GM21723 (cell line): ENCODE data around the gene CCDC18.
"Not testable (repeated sequence)": the region's sequence is repeated elsewhere in the genome, so short reads cannot be mapped to it uniquely, and the experiment has no call there.

Experiments
- ATAC-seq: cut with Tn5 transposase; IDR thresholded peaks from one replicate; pipeline ENCODE4 v1.9.1; 2021; ENCODE audit warnings: mild to moderate bottlenecking, moderate library complexity; ENCODE audit not compliant: unreplicated experiment

The CCDC18 gene, protein sequence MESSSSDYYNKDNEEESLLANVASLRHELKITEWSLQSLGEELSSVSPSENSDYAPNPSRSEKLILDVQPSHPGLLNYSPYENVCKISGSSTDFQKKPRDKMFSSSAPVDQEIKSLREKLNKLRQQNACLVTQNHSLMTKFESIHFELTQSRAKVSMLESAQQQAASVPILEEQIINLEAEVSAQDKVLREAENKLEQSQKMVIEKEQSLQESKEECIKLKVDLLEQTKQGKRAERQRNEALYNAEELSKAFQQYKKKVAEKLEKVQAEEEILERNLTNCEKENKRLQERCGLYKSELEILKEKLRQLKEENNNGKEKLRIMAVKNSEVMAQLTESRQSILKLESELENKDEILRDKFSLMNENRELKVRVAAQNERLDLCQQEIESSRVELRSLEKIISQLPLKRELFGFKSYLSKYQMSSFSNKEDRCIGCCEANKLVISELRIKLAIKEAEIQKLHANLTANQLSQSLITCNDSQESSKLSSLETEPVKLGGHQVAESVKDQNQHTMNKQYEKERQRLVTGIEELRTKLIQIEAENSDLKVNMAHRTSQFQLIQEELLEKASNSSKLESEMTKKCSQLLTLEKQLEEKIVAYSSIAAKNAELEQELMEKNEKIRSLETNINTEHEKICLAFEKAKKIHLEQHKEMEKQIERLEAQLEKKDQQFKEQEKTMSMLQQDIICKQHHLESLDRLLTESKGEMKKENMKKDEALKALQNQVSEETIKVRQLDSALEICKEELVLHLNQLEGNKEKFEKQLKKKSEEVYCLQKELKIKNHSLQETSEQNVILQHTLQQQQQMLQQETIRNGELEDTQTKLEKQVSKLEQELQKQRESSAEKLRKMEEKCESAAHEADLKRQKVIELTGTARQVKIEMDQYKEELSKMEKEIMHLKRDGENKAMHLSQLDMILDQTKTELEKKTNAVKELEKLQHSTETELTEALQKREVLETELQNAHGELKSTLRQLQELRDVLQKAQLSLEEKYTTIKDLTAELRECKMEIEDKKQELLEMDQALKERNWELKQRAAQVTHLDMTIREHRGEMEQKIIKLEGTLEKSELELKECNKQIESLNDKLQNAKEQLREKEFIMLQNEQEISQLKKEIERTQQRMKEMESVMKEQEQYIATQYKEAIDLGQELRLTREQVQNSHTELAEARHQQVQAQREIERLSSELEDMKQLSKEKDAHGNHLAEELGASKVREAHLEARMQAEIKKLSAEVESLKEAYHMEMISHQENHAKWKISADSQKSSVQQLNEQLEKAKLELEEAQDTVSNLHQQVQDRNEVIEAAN (N-terminal part only)

GRCh38 chr1:93180723-93181613 lies at the start of gene CCDC18:
Gene CCDC18, plus strand, starts transcription at chr1:93180724. Its CDS starts 2,638 bp downstream, at chr1:93183362.
- peak; percentile 19 for ATAC-seq

DNA sequence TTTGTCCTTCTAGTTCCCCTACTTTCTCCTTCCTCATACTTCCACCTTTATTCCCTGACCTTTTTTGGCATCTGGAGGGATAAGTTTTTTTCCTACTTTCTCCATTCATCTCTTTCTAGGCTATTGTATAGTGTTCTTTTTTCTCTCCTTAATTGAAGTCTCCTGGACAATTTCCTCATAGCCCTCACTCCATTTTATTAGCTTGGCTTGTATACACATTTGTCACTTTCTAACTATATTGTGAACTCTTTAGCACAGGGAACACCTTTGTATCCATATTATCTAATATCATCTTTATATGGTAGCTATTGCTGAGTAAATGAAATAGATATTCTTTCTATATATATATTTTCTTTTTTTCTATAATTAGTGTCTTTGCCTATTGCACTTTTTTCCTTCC lies 47.9 kb upstream of the CCDC18 start:
- no peak for ATAC-seq

GRCh38 chr1:93136445-93136844 lies 44.1 kb upstream of the CCDC18 start:
- ATAC-seq: no peak

DNA sequence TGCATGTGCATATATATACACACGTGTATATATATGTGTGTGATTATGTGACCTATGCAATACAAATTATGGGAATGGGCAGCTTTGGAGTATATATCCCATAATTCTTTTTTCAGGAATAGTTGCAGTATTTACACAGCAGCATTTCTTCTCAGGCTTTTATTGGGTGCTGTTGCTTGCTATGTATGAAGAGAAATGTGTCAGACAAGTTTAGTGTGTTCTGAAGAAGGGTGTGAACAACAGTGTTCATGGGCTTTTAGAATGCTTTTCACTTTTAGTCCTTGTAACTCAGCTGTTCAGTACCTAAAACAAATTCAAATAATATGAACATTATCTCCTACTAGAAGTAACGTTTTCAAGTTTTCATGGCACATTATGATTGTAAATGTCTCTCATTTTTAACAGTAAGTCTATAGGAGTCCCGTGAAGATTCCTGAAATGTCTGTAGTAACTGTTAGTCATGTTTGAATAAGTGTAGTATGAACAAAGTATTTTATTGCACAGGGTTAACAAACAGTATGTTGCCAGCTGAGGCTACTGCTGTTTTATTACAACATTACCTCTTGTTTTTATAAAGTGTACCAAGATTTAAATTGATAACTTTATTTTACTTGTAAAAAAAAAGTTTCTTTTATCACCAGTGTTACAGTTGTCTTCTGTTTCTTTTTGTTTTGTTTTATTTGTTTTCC lies 42.8 kb upstream of the CCDC18 start:
- no peak for ATAC-seq

- ATAC-seq: no peak
Measured at GRCh38 chr1:93140106-93140505, 40.4 kb upstream of the CCDC18 start.

GRCh38 chr1:93142161-93142560 lies 38.4 kb upstream of the CCDC18 start:
- ATAC-seq: no peak

- no peak for ATAC-seq
Measured at GRCh38 chr1:93143136-93143535, 37.4 kb upstream of the CCDC18 start.

GRCh38 chr1:93143769-93144168 lies 36.8 kb upstream of the CCDC18 start:
- no peak for ATAC-seq

GRCh38 chr1:93148001-93148400 lies 32.5 kb upstream of the CCDC18 start:
- no peak for ATAC-seq

DNA sequence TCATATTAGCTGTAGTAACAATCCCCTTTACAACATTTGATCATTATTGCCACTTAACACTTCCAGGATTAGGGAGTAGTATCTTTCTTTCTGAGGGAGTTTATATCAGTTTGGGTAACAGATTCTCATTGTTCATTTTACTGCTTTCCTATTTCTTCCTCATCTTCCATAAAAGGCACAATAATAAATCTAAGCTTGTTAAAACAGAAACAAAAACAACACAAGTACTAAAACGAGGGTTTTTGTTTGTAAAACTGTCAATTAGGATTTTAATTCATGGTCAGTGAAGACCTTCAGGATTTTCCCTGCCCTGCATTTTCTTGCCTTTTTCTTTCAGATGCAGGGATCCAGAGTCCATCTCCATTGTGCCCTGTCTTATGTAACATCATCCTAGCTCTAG lies 29.8 kb upstream of the CCDC18 start:
- ATAC-seq: no peak

DNA sequence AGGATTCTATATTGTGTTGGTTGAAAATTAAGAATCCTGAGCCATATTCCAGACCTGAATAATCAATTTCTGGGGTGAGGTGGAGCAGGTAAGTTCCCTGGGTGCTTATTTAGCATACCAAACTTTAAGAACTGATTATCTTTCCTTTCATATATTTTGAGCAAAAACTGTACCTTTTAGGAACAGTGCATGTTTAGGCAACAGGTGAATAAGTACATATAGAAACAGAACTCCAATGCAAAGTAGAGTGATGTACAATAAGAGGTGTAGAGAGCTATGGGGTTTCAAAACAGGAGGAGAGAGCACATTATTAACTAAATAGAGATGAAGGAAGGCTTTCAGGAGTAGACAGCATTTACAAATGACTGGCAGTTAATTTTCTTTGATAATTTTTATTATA lies 29.1 kb upstream of the CCDC18 start:
- no peak for ATAC-seq

GRCh38 chr1:93152835-93153234 lies 27.7 kb upstream of the CCDC18 start:
- ATAC-seq: no peak

- no peak for ATAC-seq
Measured at GRCh38 chr1:93154898-93155297, 25.6 kb upstream of the CCDC18 start.

GRCh38 chr1:93155335-93155734 lies 25.2 kb upstream of the CCDC18 start:
- ATAC-seq: no peak

GRCh38 chr1:93159337-93159736 lies 21.2 kb upstream of the CCDC18 start:
- no peak for ATAC-seq

DNA sequence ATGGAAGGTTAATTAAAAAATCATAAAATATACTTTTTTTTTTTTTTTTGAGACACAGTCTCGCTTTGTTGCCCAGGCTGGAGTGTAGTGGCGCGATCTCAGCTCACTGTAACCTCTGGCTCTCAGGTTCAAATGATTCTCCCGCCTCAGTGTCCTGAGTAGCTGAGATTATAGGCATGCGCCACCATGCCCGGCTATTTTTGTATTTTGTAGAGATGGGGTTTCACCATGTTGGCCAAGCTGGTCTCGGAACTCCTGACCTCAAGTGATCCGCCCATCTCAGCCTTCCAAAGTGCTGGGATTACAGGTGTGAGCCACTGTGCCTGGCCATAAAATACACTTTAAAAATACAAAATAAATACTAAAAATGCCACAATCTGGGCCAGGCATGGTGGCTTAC lies 17.2 kb upstream of the CCDC18 start:
- not testable (repeated sequence) for ATAC-seq

DNA sequence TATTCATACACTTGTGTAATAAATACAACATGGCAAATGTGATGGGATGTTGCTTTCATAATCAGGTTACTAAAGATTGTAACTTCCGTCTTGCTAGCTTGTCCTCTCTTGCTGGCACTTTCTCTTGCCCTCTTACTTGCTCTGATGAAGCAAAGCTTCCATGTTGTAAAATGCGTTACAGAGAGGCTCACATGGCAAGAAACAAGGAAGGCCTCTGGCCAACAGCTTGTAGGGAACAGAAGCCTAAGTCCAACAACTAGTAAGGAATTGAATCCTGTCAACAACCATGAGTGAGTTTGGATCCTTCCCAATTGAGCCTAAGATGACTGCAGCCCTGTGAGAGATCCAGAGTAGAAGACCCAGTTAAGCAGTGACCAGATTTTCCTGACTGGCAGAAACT lies 15.7 kb upstream of the CCDC18 start:
- no peak for ATAC-seq

- not testable (repeated sequence) for ATAC-seq
Measured at GRCh38 chr1:93165895-93166294, 14.6 kb upstream of the CCDC18 start.

DNA sequence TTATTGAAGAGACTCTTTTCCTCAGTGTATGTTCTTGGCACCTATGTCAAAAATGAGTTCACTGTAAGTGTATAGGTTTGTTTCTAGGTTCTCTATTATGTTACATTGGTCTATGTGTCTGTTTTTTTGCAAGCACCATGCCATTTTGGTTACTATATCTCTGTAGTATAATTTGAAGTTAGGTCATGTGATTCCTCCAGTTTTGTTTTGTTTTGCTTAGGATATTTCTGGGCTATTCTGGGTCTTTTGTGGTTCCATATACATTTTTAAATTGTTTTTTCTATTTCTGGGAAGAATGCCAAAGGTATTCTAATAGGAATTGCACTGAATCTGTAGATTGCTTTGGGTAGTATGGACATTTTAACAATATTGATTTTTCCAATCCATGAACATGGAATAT lies 13.5 kb upstream of the CCDC18 start:
- no peak for ATAC-seq
